HEK293 (cell line): Measurements from ENCODE around the gene GOLGA8B.

ENCODE experiments used
- CTCF ChIA-PET: fragments of 350-600 bp; formaldehyde crosslinking; extraction: SDS; loops from one replicate; lab custom pipeline; 2021; ENCODE audit warnings: antibody characterized with exemption; lab: Yijun Ruan, JAX
- POLR2A ChIA-PET: fragments of 300-600 bp; formaldehyde crosslinking; extraction: SDS; loops from one replicate; lab custom pipeline; 2020; ENCODE audit warnings: antibody characterized with exemption, inconsistent platforms; lab: Yijun Ruan, JAX
- H3K27ac ChIP-seq: fragments of 200-500 bp; sonication (Bioruptor generic); 2 replicates; pipeline ENCODE4 v1.5.1; 2014; ENCODE audit warnings: low read depth, low read length, control low read depth, inconsistent platforms; ENCODE audit errors: extremely low read depth
- H3K36me3 ChIP-seq, 2 experiments: fragments of 200-500 bp in 1 of 2; sonication (Bioruptor generic) in 1 of 2; 1 replicate in 1 of 2; 2 replicates in 1 of 2; pipeline ENCODE4 v1.5.1; 2014 to 2017; ENCODE audit warnings: inconsistent platforms in 2 of 2, low read length in 2 of 2; ENCODE audit not compliant: control insufficient read depth in 2 of 2, insufficient read depth in 1 of 2
- H3K4me1 ChIP-seq: fragments of 200-500 bp; sonication (Bioruptor generic); 2 replicates; pipeline ENCODE4 v1.5.1; 2014; ENCODE audit warnings: mild to moderate bottlenecking, low read length, inconsistent platforms; ENCODE audit not compliant: control insufficient read depth, insufficient read depth
- H3K4me3 ChIP-seq: 2 replicates; pipeline ENCODE4 v1.5.1; 2011; ENCODE audit warnings: low read depth, mild to moderate bottlenecking, control low read depth, low read length, moderate library complexity
- H3K9me3 ChIP-seq: fragments of 200-500 bp; sonication (Bioruptor generic); 2 replicates; pipeline ENCODE4 v1.5.1; 2014; ENCODE audit warnings: low read depth, low read length, inconsistent platforms; ENCODE audit not compliant: control insufficient read depth, insufficient read depth
- AEBP2 ChIP-seq: fragments of 450-650 bp; formaldehyde crosslinking; IDR thresholded peaks from 2 replicates; pipeline ENCODE4 v1.5.1; 2016; ENCODE audit warnings: missing biosample characterization, missing genetic modification characterization, borderline replicate concordance
- BCL11A ChIP-seq: fragments of 450-650 bp; formaldehyde crosslinking; IDR thresholded peaks from 2 replicates; pipeline ENCODE4 v1.5.1; 2016; ENCODE audit warnings: low read depth, missing biosample characterization, missing genetic modification characterization
- HOXC10 ChIP-seq: sonication (generic); formaldehyde crosslinking; IDR thresholded peaks from 2 replicates; pipeline ENCODE4 v1.8.1; 2023; ENCODE audit warnings: mild to moderate bottlenecking, missing genetic modification reagents
- KLF16 ChIP-seq: fragments of 450-650 bp; formaldehyde crosslinking; IDR thresholded peaks from 2 replicates; pipeline ENCODE4 v1.5.1; 2017; ENCODE audit warnings: missing biosample characterization, missing genetic modification characterization
- YY1 ChIP-seq: fragments of 450-650 bp; formaldehyde crosslinking; IDR thresholded peaks from 2 replicates; pipeline ENCODE4 v1.5.1; 2018; ENCODE audit warnings: missing biosample characterization, missing genetic modification characterization
- ZBTB11 ChIP-seq: fragments of 450-650 bp; formaldehyde crosslinking; conservative IDR thresholded peaks from 2 replicates; pipeline ENCODE4 v1.5.1; 2016; ENCODE audit warnings: low read depth, missing biosample characterization, missing genetic modification characterization
- ZBTB21 ChIP-seq: fragments of 450-650 bp; formaldehyde crosslinking; IDR thresholded peaks from 2 replicates; pipeline ENCODE4 v1.5.1; 2017; ENCODE audit warnings: missing biosample characterization, missing genetic modification characterization
- ZBTB48 ChIP-seq: fragments of 450-650 bp; formaldehyde crosslinking; IDR thresholded peaks from 2 replicates; pipeline ENCODE4 v1.5.1; 2016; ENCODE audit warnings: missing biosample characterization, missing genetic modification characterization
- ZEB2 ChIP-seq: fragments of 450-650 bp; formaldehyde crosslinking; IDR thresholded peaks from 2 replicates; pipeline ENCODE4 v1.5.1; 2016; ENCODE audit warnings: missing biosample characterization, missing genetic modification characterization
- ZNF266 ChIP-seq: fragments of 450-650 bp; formaldehyde crosslinking; IDR thresholded peaks from 2 replicates; pipeline ENCODE4 v1.5.1; 2016; ENCODE audit warnings: missing biosample characterization, missing genetic modification characterization, low read depth
- ZNF274 ChIP-seq, 2 experiments: fragments of 200-500 bp in 1 of 2; fragments of 450-650 bp in 1 of 2; sonication (Bioruptor generic) in 1 of 2; formaldehyde crosslinking in 1 of 2; IDR thresholded peaks; 2 replicates each; pipeline versions ENCODE4 v1.5.1 to v1.6.1; 2014 to 2016; ENCODE audit warnings: borderline replicate concordance in 1 of 2, inconsistent platforms in 1 of 2, low read length in 1 of 2, missing biosample characterization in 1 of 2, missing genetic modification characterization in 1 of 2
- ZNF311 ChIP-seq: fragments of 450-650 bp; formaldehyde crosslinking; IDR thresholded peaks from 2 replicates; pipeline ENCODE4 v1.5.1; 2017; ENCODE audit warnings: missing biosample characterization, missing genetic modification characterization, borderline replicate concordance
- ZNF324 ChIP-seq: fragments of 450-650 bp; formaldehyde crosslinking; IDR thresholded peaks from 2 replicates; pipeline ENCODE4 v1.5.1; 2016; ENCODE audit warnings: missing biosample characterization, missing genetic modification characterization
- ZNF473 ChIP-seq: fragments of 450-650 bp; formaldehyde crosslinking; IDR thresholded peaks from 2 replicates; pipeline ENCODE4 v1.5.1; 2017; ENCODE audit warnings: missing biosample characterization, missing genetic modification characterization
- ZNF658 ChIP-seq: fragments of 450-650 bp; formaldehyde crosslinking; IDR thresholded peaks from 2 replicates; pipeline ENCODE4; 2016; ENCODE audit warnings: missing biosample characterization, missing genetic modification characterization
- ZNF747 ChIP-seq: fragments of 450-650 bp; formaldehyde crosslinking; IDR thresholded peaks from 2 replicates; pipeline ENCODE4 v1.5.1; 2016; ENCODE audit warnings: missing biosample characterization, missing genetic modification characterization
- ZNF777 ChIP-seq: fragments of 450-650 bp; formaldehyde crosslinking; IDR thresholded peaks from 2 replicates; pipeline ENCODE4 v1.5.1; 2017; ENCODE audit warnings: missing biosample characterization, missing genetic modification characterization, borderline replicate concordance
- ZSCAN23 ChIP-seq: fragments of 450-650 bp; formaldehyde crosslinking; IDR thresholded peaks from 2 replicates; pipeline ENCODE4 v1.5.1; 2016; ENCODE audit warnings: missing biosample characterization, missing genetic modification characterization
- ZXDB ChIP-seq: fragments of 450-650 bp; formaldehyde crosslinking; IDR thresholded peaks from 2 replicates; pipeline ENCODE4 v1.5.1; 2016; ENCODE audit warnings: missing biosample characterization, missing genetic modification characterization

The GOLGA8B gene

GRCh38 chr15:34620814-34621213 is 37.4 kb upstream of the GOLGA8B start:
- H3K27ac ChIP-seq, result no peak overlapping the region
- CTCF ChIA-PET, result interaction anchor here (1.1 to 1.5 kb wide), 4 partner anchors 11 to 301 kb away, joined by 3 to 7 read pairs (median 6); no protein-coding TSS in a partner anchor
- no peak overlapping the region for H3K4me3 ChIP-seq
- no peaks in the 10 kb centered on the region for H3K4me1 ChIP-seq
- no peaks in the 10 kb centered on the region for H3K9me3 ChIP-seq
- no peak for TF ChIP-seq ZNF658
- POLR2A ChIA-PET, result no interaction called here
- no peaks in the 10 kb centered on the region for H3K36me3 ChIP-seq

- CTCF ChIA-PET, result interaction anchor here (0.6 to 1.5 kb wide), 3 partner anchors 14 to 821 kb away, joined by 3 to 6 read pairs (median 4); no protein-coding TSS in a partner anchor
- Histone ChIP-seq H3K4me1 (no peaks in the 10 kb centered on the region), H3K36me3 (no peaks in the 10 kb centered on the region), H3K9me3 (no peaks in the 10 kb centered on the region), H3K27ac (no peak overlapping the region)
- no peak for TF ChIP-seq ZSCAN23 (tag by site-specific recombination)
- no peak for TF ChIP-seq KLF16 (tag by site-specific recombination)
- TF ChIP-seq ZNF311, result no peak
- no peak for TF ChIP-seq HOXC10
- TF ChIP-seq BCL11A (tag by site-specific recombination), result no peak
- TF ChIP-seq ZEB2 (tag by site-specific recombination), result no peak
- TF ChIP-seq ZBTB48, result no peak
- no peak for TF ChIP-seq ZNF274 (IDR thresholded peaks at IDR 0.05; ENCODE audit: low read length)
- TF ChIP-seq ZNF274 (tag by site-specific recombination; IDR thresholded peaks at IDR 0.05; ENCODE audit: borderline replicate concordance), result no peak
- TF ChIP-seq AEBP2 (tag by site-specific recombination), result no peak
- no peak for TF ChIP-seq ZXDB (tag by site-specific recombination)
- no peak for TF ChIP-seq ZNF266 (tag by site-specific recombination)
- no peak for TF ChIP-seq ZBTB11 (tag by site-specific recombination)
- no peak for TF ChIP-seq YY1
- TF ChIP-seq ZNF473 (tag by site-specific recombination), result no peak
- TF ChIP-seq ZBTB21 (tag by site-specific recombination), result no peak
- TF ChIP-seq ZNF324, result no peak
- no peak for TF ChIP-seq ZNF747 (tag by site-specific recombination)
- TF ChIP-seq, all 188 proteins: peak for 0
- H3K4me3 ChIP-seq, result no peak overlapping the region
- POLR2A ChIA-PET, result no interaction called here
These were observed 36.7 kb upstream of the GOLGA8B start for GRCh38 chr15:34620142-34620541.

GRCh38 chr15:34619151-34619550 is 35.7 kb upstream of the GOLGA8B start:
- H3K36me3 ChIP-seq, result no peaks in the 10 kb centered on the region
- no peaks in the 10 kb centered on the region for H3K4me1 ChIP-seq
- ChIA-PET CTCF (no interaction called here), POLR2A (no interaction called here)
- no peak overlapping the region for H3K27ac ChIP-seq
- H3K4me3 ChIP-seq, result no peak overlapping the region
- no peak for TF ChIP-seq ZNF777 (tag by site-specific recombination)
- H3K9me3 ChIP-seq, result no peaks in the 10 kb centered on the region
